Activated naive CD4-positive, alpha-beta T cell treated with anti-CD3 and anti-CD28 coated beads for 36 hours (primary cell): ENCODE measurements around the gene HOXD12. TPM values are rescaled to one million over a fixed set of nuclear protein-coding genes. Genes with fewer than 3 reads are reported as not detected.

Experiments used
- CTCF ChIA-PET: fragments of 350-600 bp; sonication (Branson Sonifier 250); formaldehyde crosslinking; loops from one replicate; lab custom pipeline; 2021; ENCODE audit warnings: antibody characterized with exemption; lab: Charles Lee
- DNase-seq: peaks from one replicate; pipeline ENCODE4 v3.0.0-alpha.2; 2020
- H3K27ac Mint-ChIP-seq: one replicate; pipeline ENCODE4 v1.8.0; 2021; ENCODE audit warnings: mild to moderate bottlenecking, mixed read lengths
- H3K27me3 Mint-ChIP-seq: one replicate; pipeline ENCODE4 v1.8.0; 2021; ENCODE audit warnings: low read depth, mixed read lengths
- H3K36me3 Mint-ChIP-seq: one replicate; pipeline ENCODE4 v1.8.0; 2021; ENCODE audit warnings: low read depth, mixed read lengths
- H3K4me1 Mint-ChIP-seq: one replicate; pipeline ENCODE4 v1.8.0; 2021; ENCODE audit warnings: low read depth, mixed read lengths
- H3K4me3 Mint-ChIP-seq: one replicate; pipeline ENCODE4 v1.8.0; 2021; ENCODE audit warnings: mild to moderate bottlenecking, moderate library complexity, mixed read lengths
- H3K9me3 Mint-ChIP-seq: one replicate; pipeline ENCODE4 v1.8.0; 2021; ENCODE audit warnings: mixed read lengths
- intact Hi-C: fragments of 100-400 bp; cut with micrococcal nuclease; formaldehyde crosslinking; loops from one replicate; pipeline ENCODE4 v1.15.1; 2023
- total RNA-seq, 2 experiments: library from RNA; stranded (reverse); gene quantifications; one replicate each; pipeline ENCODE4 v1.2.3, GENCODE V29; 2021

Gene HOXD12
- total RNA-seq, 2 experiments from 2014 or later: not detected

DNA sequence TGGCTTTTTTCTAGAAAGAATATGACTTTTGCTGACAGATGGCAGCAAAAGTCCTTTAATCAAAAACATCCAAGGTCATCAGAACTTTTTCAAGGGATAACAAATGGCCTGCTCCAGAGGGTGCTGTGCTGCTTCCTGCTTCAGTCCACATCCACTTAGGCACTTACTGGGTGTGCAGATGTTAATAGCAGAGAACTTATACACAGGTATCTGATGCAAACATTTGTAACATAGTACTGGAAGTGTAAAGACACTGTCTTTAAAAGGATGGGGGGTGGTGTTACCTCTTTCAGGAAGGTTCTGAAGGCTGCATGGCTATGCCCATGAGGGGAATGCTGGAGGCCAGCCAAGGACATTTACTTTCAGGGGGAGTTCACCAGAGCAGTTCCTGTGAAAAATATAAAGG is 35.4 kb downstream of the HOXD12 start:
- peaks cover 29% of the 10 kb centered on the region for H3K4me1 Mint-ChIP-seq
- CTCF ChIA-PET: no interaction called here
- H3K4me3 Mint-ChIP-seq: no peak overlapping the region
- H3K36me3 Mint-ChIP-seq: peaks cover 3% of the 10 kb centered on the region
- no peak for DNase-seq
- intact Hi-C loops: no loop called here
- H3K27me3 Mint-ChIP-seq: peaks cover 87% of the 10 kb centered on the region
- H3K27ac Mint-ChIP-seq: no peak overlapping the region
- peaks cover 5% of the 10 kb centered on the region for H3K9me3 Mint-ChIP-seq

DNA sequence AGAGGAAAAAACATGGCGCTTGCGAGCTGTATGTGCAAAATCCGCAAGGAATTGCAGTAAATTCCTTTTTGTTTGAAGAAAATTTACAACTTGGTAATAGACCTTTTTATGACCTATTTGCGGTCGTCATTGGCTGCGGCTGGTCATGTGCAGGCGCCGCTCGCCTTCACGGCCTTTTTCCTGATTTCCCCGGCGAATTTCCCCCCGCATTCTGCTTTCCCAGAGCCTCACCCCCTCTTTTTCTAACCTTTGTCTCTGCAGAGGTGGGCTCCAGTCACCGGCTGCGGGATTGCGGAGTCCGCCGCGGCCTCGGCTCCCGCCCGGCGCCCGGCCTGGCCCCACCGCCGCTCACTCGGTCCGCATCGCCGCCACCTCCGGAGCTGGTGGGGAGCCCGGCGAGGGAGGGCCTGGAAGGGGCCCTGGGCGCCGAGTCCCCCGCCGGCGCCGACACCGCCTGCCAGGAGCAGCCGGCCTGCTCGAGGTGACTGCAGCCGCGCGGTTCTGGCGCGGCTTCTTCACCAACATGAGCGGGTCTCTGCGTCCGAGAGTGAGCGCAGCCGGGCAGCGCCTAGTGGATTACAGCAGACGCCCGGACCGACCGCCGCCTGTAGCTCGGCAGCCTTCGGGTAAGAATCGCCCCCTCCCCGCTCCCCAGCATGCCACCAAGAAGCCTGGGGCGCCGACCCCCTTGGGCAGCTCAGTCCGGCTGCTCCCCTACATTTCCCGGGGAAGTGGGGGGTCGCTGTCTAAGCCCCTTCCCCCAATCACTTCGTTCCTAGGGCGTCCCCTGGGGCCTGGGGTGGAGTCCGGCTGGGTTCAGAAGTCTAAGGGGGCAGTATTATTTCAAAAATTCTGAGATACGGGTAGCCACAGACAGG is 37.0 kb downstream of the HOXD12 start:
- no peak for DNase-seq
- CTCF ChIA-PET: interaction anchor here (0.7 to 4.0 kb wide), 3 partner anchors 9 to 515 kb away, joined by 3 to 24 read pairs (median 3); no protein-coding TSS in a partner anchor
- intact Hi-C loops: no loop called here
- Mint-ChIP-seq H3K36me3 (peaks cover 3% of the 10 kb centered on the region), H3K9me3 (peaks cover 5% of the 10 kb centered on the region), H3K4me1 (peaks cover 32% of the 10 kb centered on the region), H3K27ac (no peak overlapping the region), H3K4me3 (peak overlapping the region; percentile 36), H3K27me3 (peaks cover 85% of the 10 kb centered on the region)

DNA sequence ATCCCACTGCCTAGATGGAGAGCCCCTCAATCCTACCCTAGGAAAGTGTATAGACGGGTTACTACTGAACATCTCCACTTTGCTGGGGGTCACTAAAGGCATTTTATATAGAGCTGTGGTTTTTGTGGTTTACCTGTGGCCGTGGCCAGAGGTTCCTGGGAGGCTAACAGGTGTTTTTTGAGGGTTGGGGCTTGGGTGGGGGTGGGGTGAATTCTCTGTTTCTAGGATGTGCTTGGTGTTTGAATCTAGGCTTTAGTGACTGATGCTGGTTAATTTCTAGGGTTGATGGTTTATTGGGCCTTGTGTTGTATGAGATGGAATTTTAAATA is 37.6 kb downstream of the HOXD12 start:
- H3K4me1 Mint-ChIP-seq: peaks cover 29% of the 10 kb centered on the region
- peaks cover 87% of the 10 kb centered on the region for H3K27me3 Mint-ChIP-seq
- H3K9me3 Mint-ChIP-seq: peaks cover 5% of the 10 kb centered on the region
- CTCF ChIA-PET: interaction anchor here (0.8 to 5.3 kb wide), 3 partner anchors 10 to 317 kb away, joined by 3 to 93 read pairs (median 24); no protein-coding TSS in a partner anchor
- H3K36me3 Mint-ChIP-seq: peaks cover 3% of the 10 kb centered on the region
- H3K4me3 Mint-ChIP-seq: no peak overlapping the region
- DNase-seq: no peak
- no peak overlapping the region for H3K27ac Mint-ChIP-seq
- intact Hi-C loops: no loop called here

DNA sequence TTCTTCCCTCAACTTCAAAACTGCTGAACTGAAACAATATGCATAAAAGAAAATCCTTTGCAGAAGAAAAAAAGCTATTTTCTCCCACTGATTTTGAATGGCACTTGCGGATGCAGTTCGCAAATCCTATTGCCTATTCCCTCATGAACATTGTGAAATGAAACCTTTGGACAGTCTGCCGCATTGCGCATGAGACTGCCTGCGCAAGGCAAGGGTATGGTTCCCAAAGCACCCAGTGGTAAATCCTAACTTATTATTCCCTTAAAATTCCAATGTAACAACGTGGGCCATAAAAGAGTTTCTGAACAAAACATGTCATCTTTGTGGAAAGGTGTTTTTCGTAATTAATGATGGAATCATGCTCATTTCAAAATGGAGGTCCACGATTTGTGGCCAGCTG is 38.3 kb downstream of the HOXD12 start:
- no peak overlapping the region for H3K4me3 Mint-ChIP-seq
- CTCF ChIA-PET: interaction anchor here (0.6 to 5.3 kb wide), 6 partner anchors 11 to 416 kb away, joined by 4 to 93 read pairs (median 9); no protein-coding TSS in a partner anchor

GRCh38 chr2:176138526-176138922 is 38.9 kb downstream of the HOXD12 start:
- peaks cover 26% of the 10 kb centered on the region for H3K4me1 Mint-ChIP-seq
- peaks cover 5% of the 10 kb centered on the region for H3K9me3 Mint-ChIP-seq
- H3K36me3 Mint-ChIP-seq: peaks cover 3% of the 10 kb centered on the region
- CTCF ChIA-PET: interaction anchor here (0.9 to 5.3 kb wide), 8 partner anchors 9 to 416 kb away, joined by 3 to 93 read pairs (median 7); no protein-coding TSS in a partner anchor
- H3K27ac Mint-ChIP-seq: no peak overlapping the region
- DNase-seq: no peak
- intact Hi-C loops: loop anchor here (1.0 kb wide), 1 partner anchor 8 kb away; no protein-coding TSS in a partner anchor
- H3K27me3 Mint-ChIP-seq: peaks cover 86% of the 10 kb centered on the region
- no peak overlapping the region for H3K4me3 Mint-ChIP-seq

More for the DNA sequence above, 38.3 kb downstream of the HOXD12 start:
- DNase-seq: no peak
- Mint-ChIP-seq H3K4me1 (peaks cover 26% of the 10 kb centered on the region), H3K9me3 (peaks cover 5% of the 10 kb centered on the region), H3K27me3 (peaks cover 86% of the 10 kb centered on the region), H3K36me3 (peaks cover 3% of the 10 kb centered on the region), H3K27ac (no peak overlapping the region)
- intact Hi-C loops: loop anchor here (1.0 kb wide), 1 partner anchor 8 kb away; no protein-coding TSS in a partner anchor

DNA sequence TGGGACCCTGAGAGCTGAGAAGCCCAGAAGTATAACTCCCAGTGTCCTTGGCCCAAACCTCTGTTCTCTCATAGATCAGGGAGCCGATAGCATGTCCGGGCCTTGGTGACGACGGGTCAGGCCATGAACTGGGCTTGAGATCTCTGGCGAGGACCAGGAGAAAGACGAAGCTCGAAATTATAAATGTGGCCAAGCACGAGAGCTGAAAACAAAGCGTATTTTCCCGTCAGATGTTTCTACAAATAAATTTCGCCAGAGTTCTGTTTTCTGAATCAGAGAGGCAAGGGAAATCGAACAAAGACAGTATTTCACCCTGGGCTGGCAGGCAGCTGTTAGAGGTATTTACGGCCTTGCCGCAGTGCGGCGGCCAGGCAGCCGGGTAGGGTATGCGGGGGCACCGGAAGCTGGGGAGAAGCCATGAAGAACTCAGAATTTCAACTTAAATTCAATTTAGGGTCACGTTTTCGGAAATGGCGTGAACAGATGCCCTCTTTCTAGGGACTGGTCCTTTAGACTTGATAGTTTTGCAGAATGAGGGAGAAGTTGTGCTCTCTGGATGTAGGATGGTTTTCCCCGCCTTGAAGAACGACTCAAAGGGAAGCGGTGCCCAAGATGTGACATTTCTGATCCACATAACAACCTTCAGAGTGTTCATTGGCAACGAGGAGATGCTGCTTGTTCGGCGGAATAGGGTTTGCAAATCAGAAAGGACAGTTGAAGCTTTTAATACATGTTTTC is 39.5 kb downstream of the HOXD12 start:
- Mint-ChIP-seq H3K4me3 (no peak overlapping the region), H3K4me1 (peaks cover 26% of the 10 kb centered on the region), H3K36me3 (peaks cover 3% of the 10 kb centered on the region), H3K27me3 (peaks cover 85% of the 10 kb centered on the region), H3K9me3 (peaks cover 5% of the 10 kb centered on the region), H3K27ac (no peak overlapping the region)
- intact Hi-C loops: loop anchor here (1.0 kb wide), 1 partner anchor 9 kb away; no protein-coding TSS in a partner anchor
- CTCF ChIA-PET: interaction anchor here (0.7 to 5.3 kb wide), 13 partner anchors 9 to 515 kb away, joined by 3 to 93 read pairs (median 5); no protein-coding TSS in a partner anchor
- no peak for DNase-seq

DNA sequence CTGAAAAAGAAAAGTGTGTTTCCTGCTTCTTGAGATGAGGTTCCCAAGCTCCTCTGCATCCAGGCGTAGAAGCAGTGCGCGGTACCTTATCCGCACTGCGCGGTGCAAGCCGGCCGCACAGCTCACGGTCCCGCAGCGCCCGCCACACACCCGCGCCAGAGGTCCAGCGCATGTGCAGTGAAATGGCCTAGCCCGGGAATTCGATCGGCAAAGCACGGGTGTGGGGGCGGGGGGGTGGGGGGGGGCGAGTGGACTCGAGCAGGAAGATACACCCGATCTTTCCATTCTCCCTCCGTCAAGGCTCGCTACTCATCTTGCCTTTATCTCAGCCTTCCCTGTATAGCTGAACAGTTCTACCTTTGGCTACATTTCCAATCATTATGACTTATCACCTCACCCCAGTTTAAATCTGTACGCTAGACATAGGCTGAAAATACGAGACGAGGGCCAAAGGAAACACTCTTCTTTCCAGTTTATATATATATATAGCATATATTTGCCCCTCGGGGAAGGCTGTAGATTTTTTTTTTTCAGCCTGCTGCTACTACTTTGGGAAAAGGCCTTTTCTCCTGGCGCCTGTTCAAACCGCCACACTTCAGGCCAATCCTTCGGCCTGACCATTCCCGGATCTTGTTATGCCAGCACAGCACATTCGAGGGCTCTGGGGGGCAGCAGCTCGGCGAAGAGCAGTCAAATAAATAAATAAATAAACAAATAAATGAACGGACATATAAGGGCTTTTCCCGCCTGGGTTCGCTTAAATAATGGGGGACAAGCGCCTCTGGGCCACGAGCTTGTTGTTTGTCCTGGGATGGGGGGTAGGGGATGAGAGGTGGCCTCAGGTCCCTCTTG is 40.3 kb downstream of the HOXD12 start:
- CTCF ChIA-PET: interaction anchor here (0.6 to 5.3 kb wide), 29 partner anchors 8 to 1008 kb away, joined by 3 to 93 read pairs (median 5); partner anchors contain the start of gene HOXD4
- Mint-ChIP-seq H3K9me3 (peaks cover 5% of the 10 kb centered on the region), H3K36me3 (peaks cover 3% of the 10 kb centered on the region), H3K4me1 (peaks cover 26% of the 10 kb centered on the region), H3K27me3 (peaks cover 83% of the 10 kb centered on the region), H3K4me3 (no peak overlapping the region), H3K27ac (no peak overlapping the region)
- intact Hi-C loops: loop anchor here (1.0 kb wide), 5 partner anchors 193 to 512 kb away; no protein-coding TSS in a partner anchor
- no peak for DNase-seq

GRCh38 chr2:176140513-176141317 is 41.1 kb downstream of the HOXD12 start:
- Mint-ChIP-seq H3K27me3 (peaks cover 83% of the 10 kb centered on the region), H3K36me3 (peaks cover 3% of the 10 kb centered on the region), H3K4me1 (peaks cover 21% of the 10 kb centered on the region), H3K4me3 (peak overlapping the region; percentile 42), H3K27ac (no peak overlapping the region), H3K9me3 (peaks cover 5% of the 10 kb centered on the region)
- intact Hi-C loops: loop anchor here (1.0 kb wide), 5 partner anchors 193 to 512 kb away; no protein-coding TSS in a partner anchor
- CTCF ChIA-PET: interaction anchor here (0.5 to 5.3 kb wide), 35 partner anchors 10 to 1489 kb away, joined by 3 to 93 read pairs (median 5); partner anchors contain the start of gene HOXD4
- DNase-seq: peak; percentile 74

GRCh38 chr2:176142281-176142680 is 42.7 kb downstream of the HOXD12 start:
- H3K36me3 Mint-ChIP-seq: peaks cover 3% of the 10 kb centered on the region
- peaks cover 5% of the 10 kb centered on the region for H3K9me3 Mint-ChIP-seq
- peaks cover 16% of the 10 kb centered on the region for H3K4me1 Mint-ChIP-seq
- H3K27me3 Mint-ChIP-seq: peaks cover 85% of the 10 kb centered on the region
- H3K4me3 Mint-ChIP-seq: no peak overlapping the region
- intact Hi-C loops: no loop called here
- no peak for DNase-seq
- no peak overlapping the region for H3K27ac Mint-ChIP-seq
- CTCF ChIA-PET: interaction anchor here (1.1 to 5.3 kb wide), 2 partner anchors 312 to 495 kb away, joined by 5 to 93 read pairs; no protein-coding TSS in a partner anchor

DNA sequence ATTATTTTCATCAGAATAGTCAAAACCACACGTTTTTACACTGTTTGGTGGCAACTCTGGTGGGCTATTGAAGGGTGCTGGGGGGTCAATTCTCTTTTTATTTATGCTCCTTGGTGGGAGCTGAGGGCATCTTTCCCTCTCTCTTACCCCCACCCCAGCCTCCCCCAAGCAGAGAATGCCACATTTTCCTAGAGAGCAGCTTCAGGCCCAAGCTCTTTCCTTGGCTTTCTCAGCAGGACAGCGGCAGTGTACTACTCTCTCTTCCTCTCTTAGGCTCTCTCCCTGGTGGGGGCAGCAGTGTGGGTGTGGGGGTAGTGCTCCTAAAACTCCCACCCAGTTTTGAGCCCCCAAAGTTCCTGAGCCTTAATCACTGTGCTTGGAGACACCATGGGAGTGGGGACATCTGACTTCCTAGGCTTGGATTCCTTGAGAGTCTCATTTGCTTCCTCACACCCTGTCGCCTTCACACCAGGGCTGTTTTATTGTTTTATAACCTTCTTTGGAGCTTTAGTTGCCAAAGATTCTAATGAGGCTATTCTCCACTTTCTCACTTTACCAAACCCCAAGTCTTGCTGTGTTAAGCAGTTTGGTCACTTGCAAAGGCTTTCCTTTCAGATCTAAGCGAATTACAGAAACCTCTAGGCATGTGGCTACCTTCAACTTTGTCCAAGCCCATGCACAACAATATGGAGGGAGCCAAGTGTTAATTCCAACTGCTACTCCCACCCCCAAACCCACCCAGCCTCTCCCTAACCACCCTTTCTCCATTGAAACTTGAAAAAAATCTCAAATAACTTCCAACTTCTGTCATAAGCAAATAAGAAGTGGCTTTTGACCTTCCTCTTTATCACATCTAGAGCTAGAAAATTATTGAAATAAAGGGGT is 45.7 kb downstream of the HOXD12 start:
- H3K27me3 Mint-ChIP-seq: peaks cover 87% of the 10 kb centered on the region
- no peaks in the 10 kb centered on the region for H3K9me3 Mint-ChIP-seq
- H3K27ac Mint-ChIP-seq: no peak overlapping the region
- H3K4me1 Mint-ChIP-seq: peaks cover 14% of the 10 kb centered on the region
- intact Hi-C loops: no loop called here
- H3K4me3 Mint-ChIP-seq: no peak overlapping the region
- H3K36me3 Mint-ChIP-seq: no peaks in the 10 kb centered on the region
- DNase-seq: no peak
- CTCF ChIA-PET: interaction anchor here (1.1 kb wide), 2 partner anchors 10 to 14 kb away, joined by 4 to 5 read pairs; no protein-coding TSS in a partner anchor
